Testis (tissue), 2 donors: Measurements from ENCODE around the gene ADRB2.

Experiments used
- POLR2A ChIP-seq: fragments of 450-650 bp; IDR thresholded peaks from one replicate; pipeline ENCODE4 v1.6.1; 2017; ENCODE audit warnings: antibody characterized with exemption, mild to moderate bottlenecking, moderate library complexity
- TF ChIP-seq, protein P1 (sequence below), 3 experiments: fragments of 450-650 bp in 2 of 3; fragments of 200-600 bp in 1 of 3; sonication (generic) in 1 of 3; IDR thresholded peaks; one replicate each; pipeline ENCODE4 v1.5.1; 2016 to 2019; ENCODE audit warnings: antibody characterized with exemption in 3 of 3, mild to moderate bottlenecking in 2 of 3, moderate library complexity in 1 of 3

DNA sequence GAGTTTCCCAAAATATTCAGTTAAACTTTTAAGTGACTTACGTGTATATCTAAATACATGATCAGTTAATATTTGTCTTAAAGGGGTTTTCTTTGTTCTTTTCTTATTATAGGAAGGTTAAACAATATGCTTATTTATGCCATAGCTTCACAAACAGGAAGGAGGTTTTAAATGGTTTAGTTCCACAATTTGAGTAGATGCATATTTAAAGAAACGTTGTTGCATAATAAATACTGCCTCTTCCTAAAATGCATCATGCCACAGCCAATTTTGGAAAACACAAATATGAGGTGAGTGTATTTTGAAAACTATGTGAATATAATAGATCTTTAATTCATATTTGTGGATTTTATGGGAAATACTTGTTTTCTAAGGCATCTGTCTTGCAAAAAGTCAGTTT, 2.5 kb upstream of the ADRB2 start:
- TF ChIP-seq, protein P1, sequence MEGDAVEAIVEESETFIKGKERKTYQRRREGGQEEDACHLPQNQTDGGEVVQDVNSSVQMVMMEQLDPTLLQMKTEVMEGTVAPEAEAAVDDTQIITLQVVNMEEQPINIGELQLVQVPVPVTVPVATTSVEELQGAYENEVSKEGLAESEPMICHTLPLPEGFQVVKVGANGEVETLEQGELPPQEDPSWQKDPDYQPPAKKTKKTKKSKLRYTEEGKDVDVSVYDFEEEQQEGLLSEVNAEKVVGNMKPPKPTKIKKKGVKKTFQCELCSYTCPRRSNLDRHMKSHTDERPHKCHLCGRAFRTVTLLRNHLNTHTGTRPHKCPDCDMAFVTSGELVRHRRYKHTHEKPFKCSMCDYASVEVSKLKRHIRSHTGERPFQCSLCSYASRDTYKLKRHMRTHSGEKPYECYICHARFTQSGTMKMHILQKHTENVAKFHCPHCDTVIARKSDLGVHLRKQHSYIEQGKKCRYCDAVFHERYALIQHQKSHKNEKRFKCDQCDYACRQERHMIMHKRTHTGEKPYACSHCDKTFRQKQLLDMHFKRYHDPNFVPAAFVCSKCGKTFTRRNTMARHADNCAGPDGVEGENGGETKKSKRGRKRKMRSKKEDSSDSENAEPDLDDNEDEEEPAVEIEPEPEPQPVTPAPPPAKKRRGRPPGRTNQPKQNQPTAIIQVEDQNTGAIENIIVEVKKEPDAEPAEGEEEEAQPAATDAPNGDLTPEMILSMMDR (IDR thresholded peaks at IDR 0.05) = no peak
- no peak for TF ChIP-seq POLR2A
